ENCODE results near the gene BANP.

BANP gene

GRCh38 chr16:87924041-87924810, 27.0 kb upstream of the BANP start:
- no peak overlapping the region for H3K4me3 ChIP-seq (ENCODE audit: control insufficient read depth, low read depth, low read length)
- DNase-seq (ENCODE audit: low read depth): no peak
- TF ChIP-seq CTCF (IDR thresholded peaks at IDR 0.05; ENCODE audit: control insufficient read depth, insufficient read depth, low read depth, low read length, missing control alignments): no peak

GRCh38 chr16:87924811-87925670, 26.2 kb upstream of the BANP start:
- no peak overlapping the region for H3K4me3 ChIP-seq (ENCODE audit: control insufficient read depth, low read depth, low read length)
- TF ChIP-seq CTCF (IDR thresholded peaks at IDR 0.05; ENCODE audit: control insufficient read depth, insufficient read depth, low read depth, low read length, missing control alignments): no peak
- DNase-seq (ENCODE audit: low read depth): no peak

- no peak for DNase-seq (ENCODE audit: low read depth)
Measured at GRCh38 chr16:87926246-87927194, 24.7 kb upstream of the BANP start.

GRCh38 chr16:87927195-87927562, 24.1 kb upstream of the BANP start:
- no peak overlapping the region for H3K4me3 ChIP-seq (ENCODE audit: control insufficient read depth, low read depth, low read length)
- TF ChIP-seq CTCF (IDR thresholded peaks at IDR 0.05; ENCODE audit: control insufficient read depth, insufficient read depth, low read depth, low read length, missing control alignments): no peak
- DNase-seq (ENCODE audit: low read depth): no peak

More at GRCh38 chr16:87926246-87927194, 24.7 kb upstream of the BANP start:
- no peak for TF ChIP-seq CTCF (IDR thresholded peaks at IDR 0.05; ENCODE audit: control insufficient read depth, insufficient read depth, low read depth, low read length, missing control alignments)
- H3K4me3 ChIP-seq (ENCODE audit: control insufficient read depth, low read depth, low read length): no peak overlapping the region

- no peak overlapping the region for H3K4me3 ChIP-seq (ENCODE audit: control insufficient read depth, low read depth, low read length)
- DNase-seq (ENCODE audit: low read depth): no peak
- TF ChIP-seq CTCF (IDR thresholded peaks at IDR 0.05; ENCODE audit: control insufficient read depth, insufficient read depth, low read depth, low read length, missing control alignments): no peak
Measured at GRCh38 chr16:87929986-87930385, 21.2 kb upstream of the BANP start.

- H3K4me3 ChIP-seq (ENCODE audit: control insufficient read depth, low read depth, low read length): no peak overlapping the region
- no peak for DNase-seq (ENCODE audit: low read depth)
- peak; percentile 39 for TF ChIP-seq CTCF (IDR thresholded peaks at IDR 0.05; ENCODE audit: control insufficient read depth, insufficient read depth, low read depth, low read length, missing control alignments)
Measured at GRCh38 chr16:87930456-87930855, 20.8 kb upstream of the BANP start.
